Sigmoid colon (tissue), 4 donors: Measurements from ENCODE around the gene SLC6A3.

Experiments used
- CTCF ChIP-seq, 4 experiments: fragments of 450-650 bp in 3 of 4; fragments of 200-600 bp in 1 of 4; IDR thresholded peaks; one replicate each; pipeline ENCODE4 v1.5.1; 2016 to 2019; ENCODE audit warnings: antibody characterized with exemption in 4 of 4, mild to moderate bottlenecking in 3 of 4, moderate library complexity in 2 of 4
- EP300 ChIP-seq, 4 donors: sonication (generic); formaldehyde crosslinking; IDR thresholded peaks; one replicate each; pipeline ENCODE4 v1.6.1; 2017; ENCODE audit warnings: antibody characterized with exemption in 4 of 4
- POLR2A ChIP-seq, 2 donors: fragments of 450-650 bp; IDR thresholded peaks; one replicate each; pipeline ENCODE4 v1.6.1; 2016; ENCODE audit warnings: antibody characterized with exemption in 2 of 2, mild to moderate bottlenecking in 2 of 2, moderate library complexity in 2 of 2
- POLR2AphosphoS5 ChIP-seq, 4 donors: sonication (generic); formaldehyde crosslinking; IDR thresholded peaks; one replicate each; pipeline ENCODE4 v1.6.1; 2017; ENCODE audit warnings: antibody characterized with exemption in 4 of 4

- TF ChIP-seq CTCF (IDR thresholded peaks at IDR 0.05) (no peak), POLR2AphosphoS5 (IDR thresholded peaks at IDR 0.05) (no peak), POLR2A (IDR thresholded peaks at IDR 0.05) (no peak), EP300 (IDR thresholded peaks at IDR 0.05) (no peak)
These were observed 21.5 kb upstream of the SLC6A3 start for GRCh38 chr5:1466631-1467265.
